WTC11 (cell line): ENCODE results near the gene FGF18. TPM values are rescaled to one million over a fixed set of nuclear protein-coding genes. Genes with fewer than 3 reads are reported as not detected.

Experiments
- ATAC-seq: fragments of 200-7000 bp; cut with Tn5 transposase; 2 replicates; pipeline ENCODE4 v1.10.0; 2021; ENCODE audit warnings: mild to moderate bottlenecking, moderate library complexity
- CTCF ChIA-PET: fragments of 300-600 bp; sonication (Branson Sonifier 250); formaldehyde crosslinking; loops from one replicate; lab custom pipeline; 2021; ENCODE audit warnings: antibody characterized with exemption; lab: Charles Lee
- POLR2A ChIA-PET: fragments of 350-600 bp; sonication (Branson Sonifier 250); formaldehyde crosslinking; loops from one replicate; lab custom pipeline; 2021; ENCODE audit warnings: antibody characterized with exemption; lab: Charles Lee
- DNase-seq: peaks from one replicate; pipeline ENCODE4 v3.0.0; 2021; ENCODE audit warnings: low spot score
- H3K27ac Mint-ChIP-seq: 2 replicates; pipeline ENCODE4 v1.8.0; 2021; ENCODE audit warnings: mixed read lengths
- H3K27me3 Mint-ChIP-seq: 2 replicates; pipeline ENCODE4 v1.8.0; 2021; ENCODE audit warnings: low read depth, mild to moderate bottlenecking, moderate library complexity, mixed read lengths
- H3K36me3 Mint-ChIP-seq: 2 replicates; pipeline ENCODE4 v1.8.0; 2021; ENCODE audit warnings: mixed read lengths
- H3K4me1 Mint-ChIP-seq: 2 replicates; pipeline ENCODE4 v1.8.0; 2022; ENCODE audit warnings: mixed read lengths
- H3K4me3 Mint-ChIP-seq: 2 replicates; pipeline ENCODE4 v1.8.0; 2021; ENCODE audit warnings: mild to moderate bottlenecking, moderate library complexity, mixed read lengths
- H3K9me3 Mint-ChIP-seq: 2 replicates; pipeline ENCODE4 v1.8.0; 2021; ENCODE audit warnings: mixed read lengths
- ATF2 ChIP-seq: sonication (generic); formaldehyde crosslinking; IDR thresholded peaks from 2 replicates; pipeline ENCODE4 v1.8.1; 2022; ENCODE audit warnings: low read depth, missing genetic modification reagents, borderline replicate concordance
- CBFB ChIP-seq: sonication (generic); formaldehyde crosslinking; IDR thresholded peaks from 2 replicates; pipeline ENCODE4 v1.8.1; 2022; ENCODE audit warnings: mild to moderate bottlenecking, low read depth, missing genetic modification reagents
- CREM ChIP-seq: sonication (generic); formaldehyde crosslinking; IDR thresholded peaks from 2 replicates; pipeline ENCODE4 v1.8.1; 2022; ENCODE audit warnings: mild to moderate bottlenecking, missing genetic modification reagents, moderate library complexity
- ELF4 ChIP-seq: sonication (generic); formaldehyde crosslinking; IDR thresholded peaks from 2 replicates; pipeline ENCODE4 v1.8.1; 2022; ENCODE audit warnings: low read depth, mild to moderate bottlenecking, moderate library complexity, missing genetic modification reagents
- ESRRA ChIP-seq: sonication (generic); formaldehyde crosslinking; IDR thresholded peaks from 2 replicates; pipeline ENCODE4 v1.8.1; 2022; ENCODE audit warnings: mild to moderate bottlenecking, missing genetic modification reagents, borderline replicate concordance
- FOXJ3 ChIP-seq: sonication (generic); formaldehyde crosslinking; IDR thresholded peaks from 2 replicates; pipeline ENCODE4 v1.9.0; 2021; ENCODE audit warnings: missing genetic modification reagents, mild to moderate bottlenecking, borderline replicate concordance
- FOXK1 ChIP-seq: sonication (generic); formaldehyde crosslinking; IDR thresholded peaks from 2 replicates; pipeline ENCODE4 v1.8.0; 2022; ENCODE audit warnings: mild to moderate bottlenecking, moderate library complexity, missing genetic modification reagents
- GABPB1 ChIP-seq: sonication (generic); formaldehyde crosslinking; IDR thresholded peaks from 2 replicates; pipeline ENCODE4 v1.8.1; 2023; ENCODE audit warnings: mild to moderate bottlenecking, missing genetic modification reagents
- GRHL2 ChIP-seq: fragments of 250-450 bp; sonication (Bioruptor Pico); IDR thresholded peaks from 2 replicates; pipeline ENCODE4 v1.8.0; 2022; ENCODE audit warnings: mild to moderate bottlenecking, moderate library complexity; ENCODE audit not compliant: insufficient replicate concordance, severe bottlenecking
- GTF2I ChIP-seq: fragments of 250-450 bp; sonication (Bioruptor Pico); conservative IDR thresholded peaks from 2 replicates; pipeline ENCODE4 v1.4.0; 2021; ENCODE audit warnings: mild to moderate bottlenecking
- IRF1 ChIP-seq: sonication (generic); formaldehyde crosslinking; IDR thresholded peaks from 2 replicates; pipeline ENCODE4 v1.8.0; 2023; ENCODE audit warnings: missing genetic modification reagents
- JAZF1 ChIP-seq: fragments of 250-450 bp; sonication (Bioruptor Pico); IDR thresholded peaks from 2 replicates; pipeline ENCODE4 v1.9.0; 2021; ENCODE audit warnings: moderate library complexity, mild to moderate bottlenecking, inconsistent platforms
- MAX ChIP-seq: sonication (generic); formaldehyde crosslinking; IDR thresholded peaks from 2 replicates; pipeline ENCODE4 v1.8.0; 2022; ENCODE audit warnings: mild to moderate bottlenecking, missing genetic modification reagents
- NFE2L1 ChIP-seq: sonication (generic); formaldehyde crosslinking; IDR thresholded peaks from 2 replicates; pipeline ENCODE4 v1.8.1; 2023; ENCODE audit warnings: missing genetic modification reagents
- SMAD3 ChIP-seq: sonication (generic); formaldehyde crosslinking; IDR thresholded peaks from 2 replicates; pipeline ENCODE4 v1.8.0; 2022; ENCODE audit warnings: missing genetic modification reagents, mild to moderate bottlenecking, borderline replicate concordance
- SOX15 ChIP-seq: fragments of 250-450 bp; sonication (Bioruptor Pico); IDR thresholded peaks from 2 replicates; pipeline ENCODE4 v1.9.0; 2021; ENCODE audit warnings: mild to moderate bottlenecking
- SP1 ChIP-seq: sonication (generic); formaldehyde crosslinking; conservative IDR thresholded peaks from 2 replicates; pipeline ENCODE4 v1.8.1; 2022; ENCODE audit warnings: missing genetic modification reagents
- TEAD1 ChIP-seq: sonication (generic); formaldehyde crosslinking; IDR thresholded peaks from 2 replicates; pipeline ENCODE4 v1.8.0; 2022; ENCODE audit warnings: mild to moderate bottlenecking, missing genetic modification reagents
- ZBTB43 ChIP-seq: sonication (generic); formaldehyde crosslinking; IDR thresholded peaks from 2 replicates; pipeline ENCODE4 v1.8.1; 2023; ENCODE audit warnings: mild to moderate bottlenecking, missing genetic modification reagents
- ZNF121 ChIP-seq: sonication (generic); formaldehyde crosslinking; IDR thresholded peaks from 2 replicates; pipeline ENCODE4 v1.8.0; 2023; ENCODE audit warnings: missing genetic modification reagents
- ZNF263 ChIP-seq: sonication (generic); formaldehyde crosslinking; IDR thresholded peaks from 2 replicates; pipeline ENCODE4 v1.8.1; 2022; ENCODE audit warnings: low read depth, mild to moderate bottlenecking, moderate library complexity, missing genetic modification reagents
- ZNF317 ChIP-seq: sonication (generic); formaldehyde crosslinking; IDR thresholded peaks from 2 replicates; pipeline ENCODE4 v1.8.1; 2023; ENCODE audit warnings: low read depth, mild to moderate bottlenecking, moderate library complexity, missing genetic modification reagents, borderline replicate concordance
- ZNF671 ChIP-seq: fragments of 250-450 bp; sonication (Bioruptor Pico); IDR thresholded peaks from 2 replicates; pipeline ENCODE4 v1.8.0; 2021; ENCODE audit warnings: mild to moderate bottlenecking
- total RNA-seq: library from RNA; stranded (reverse); gene quantifications from 3 replicates; pipeline ENCODE4 v1.2.3, GENCODE V29; 2021
- TF ChIP-seq, protein P1 (sequence below): sonication (generic); formaldehyde crosslinking; IDR thresholded peaks from 2 replicates; pipeline ENCODE4 v1.8.1; 2022; ENCODE audit warnings: mild to moderate bottlenecking, missing genetic modification reagents, moderate library complexity, borderline replicate concordance
- TF ChIP-seq, protein P2 (sequence below): fragments of 250-450 bp; sonication (Bioruptor Pico); IDR thresholded peaks from 2 replicates; pipeline ENCODE4 v1.9.0; 2021; ENCODE audit warnings: mild to moderate bottlenecking

The FGF18 gene
- total RNA-seq, 1 experiment from 2014 or later: 0.72 TPM

GRCh38 chr5:171428168-171428696 is 8.8 kb downstream of the FGF18 start (continued):
- no peak for TF ChIP-seq IRF1

DNA sequence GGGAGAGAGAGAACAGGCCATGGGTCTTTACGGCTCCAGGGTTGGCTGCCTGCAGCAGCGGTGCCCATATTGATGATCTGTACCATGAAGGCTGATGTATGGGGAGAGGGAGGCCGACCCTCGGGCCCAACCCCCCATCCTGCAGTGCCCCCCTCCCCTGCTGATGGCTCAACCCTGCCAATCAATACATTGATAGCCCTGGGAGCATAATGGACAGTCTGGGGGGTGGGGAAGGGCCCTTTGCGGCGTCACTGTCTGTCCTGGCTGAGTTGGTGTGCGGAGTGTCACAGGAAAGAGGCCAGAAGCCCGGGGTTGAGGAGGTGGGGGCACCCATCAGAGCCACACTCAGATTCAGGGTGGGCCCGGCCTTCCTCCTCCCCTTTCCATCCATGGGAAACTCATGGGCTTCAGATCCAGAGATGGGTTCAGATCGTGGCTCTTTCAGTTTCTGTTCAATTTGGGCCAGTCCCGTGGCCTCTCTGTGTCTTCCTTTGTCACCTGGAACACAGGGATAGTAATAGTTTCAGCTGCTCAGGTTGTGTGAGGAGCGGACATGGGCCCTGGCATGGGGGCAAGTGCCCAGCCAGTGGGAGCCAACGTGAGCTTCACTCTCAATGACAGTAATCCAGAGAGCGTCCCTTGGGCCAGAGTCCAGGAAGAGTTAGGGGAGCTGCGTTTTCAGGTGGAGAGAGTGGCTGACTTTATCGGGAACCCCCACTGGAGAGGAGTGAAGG is 9.5 kb downstream of the FGF18 start:
- CTCF ChIA-PET: interaction anchor here (1.3 to 2.5 kb wide), 2 partner anchors 10 kb away, joined by 5 to 12 read pairs; partner anchors contain the start of gene FGF18
- no peak for ATAC-seq
- Mint-ChIP-seq H3K4me1 (peaks cover 22% of the 10 kb centered on the region), H3K9me3 (no peaks in the 10 kb centered on the region), H3K36me3 (no peaks in the 10 kb centered on the region), H3K27me3 (no peaks in the 10 kb centered on the region), H3K4me3 (no peak overlapping the region), H3K27ac (no peak overlapping the region)
- TF ChIP-seq, protein P1, sequence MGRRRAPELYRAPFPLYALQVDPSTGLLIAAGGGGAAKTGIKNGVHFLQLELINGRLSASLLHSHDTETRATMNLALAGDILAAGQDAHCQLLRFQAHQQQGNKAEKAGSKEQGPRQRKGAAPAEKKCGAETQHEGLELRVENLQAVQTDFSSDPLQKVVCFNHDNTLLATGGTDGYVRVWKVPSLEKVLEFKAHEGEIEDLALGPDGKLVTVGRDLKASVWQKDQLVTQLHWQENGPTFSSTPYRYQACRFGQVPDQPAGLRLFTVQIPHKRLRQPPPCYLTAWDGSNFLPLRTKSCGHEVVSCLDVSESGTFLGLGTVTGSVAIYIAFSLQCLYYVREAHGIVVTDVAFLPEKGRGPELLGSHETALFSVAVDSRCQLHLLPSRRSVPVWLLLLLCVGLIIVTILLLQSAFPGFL: no peak
- TF ChIP-seq SMAD3: no peak
- TF ChIP-seq NFE2L1 (CRISPR knock-in tag): no peak
- no peak for TF ChIP-seq ESRRA (CRISPR knock-in tag)
- TF ChIP-seq, protein P2, sequence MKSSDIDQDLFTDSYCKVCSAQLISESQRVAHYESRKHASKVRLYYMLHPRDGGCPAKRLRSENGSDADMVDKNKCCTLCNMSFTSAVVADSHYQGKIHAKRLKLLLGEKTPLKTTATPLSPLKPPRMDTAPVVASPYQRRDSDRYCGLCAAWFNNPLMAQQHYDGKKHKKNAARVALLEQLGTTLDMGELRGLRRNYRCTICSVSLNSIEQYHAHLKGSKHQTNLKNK (CRISPR knock-in tag): no peak
- TF ChIP-seq JAZF1 (CRISPR knock-in tag): no peak
- TF ChIP-seq FOXJ3 (CRISPR knock-in tag): no peak
- TF ChIP-seq FOXK1: no peak
- no peak for TF ChIP-seq GTF2I (CRISPR knock-in tag)
- TF ChIP-seq ELF4 (CRISPR knock-in tag): no peak
- no peak for TF ChIP-seq GABPB1 (CRISPR knock-in tag)
- DNase-seq: no peak
- POLR2A ChIA-PET: no interaction called here

DNA sequence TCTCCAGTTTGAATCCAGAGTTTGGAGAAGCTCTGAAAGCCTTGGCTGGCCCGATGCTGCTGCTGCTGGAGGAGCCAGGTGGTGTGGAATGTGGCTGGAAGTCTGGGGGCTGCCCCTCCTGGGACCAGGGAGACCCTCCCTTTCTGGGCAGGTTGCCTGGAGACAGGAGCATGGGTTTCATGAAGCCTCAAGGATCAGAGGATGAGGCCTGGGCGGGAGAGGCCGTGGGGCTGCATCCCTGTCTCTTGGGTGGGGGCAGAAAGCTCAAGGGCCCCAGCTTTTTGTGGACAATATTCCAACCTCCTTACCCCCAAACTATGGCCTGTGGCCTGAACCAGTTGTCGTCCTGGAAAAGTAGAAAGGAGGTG is 10.1 kb downstream of the FGF18 start:
- POLR2A ChIA-PET: no interaction called here
- no peak overlapping the region for H3K4me3 Mint-ChIP-seq
- no peaks in the 10 kb centered on the region for H3K36me3 Mint-ChIP-seq
- no peak for TF ChIP-seq MAX (CRISPR knock-in tag)
- no peak for TF ChIP-seq SOX15 (CRISPR knock-in tag)
- no peaks in the 10 kb centered on the region for H3K27me3 Mint-ChIP-seq
- H3K4me1 Mint-ChIP-seq: peaks cover 21% of the 10 kb centered on the region
- CTCF ChIA-PET: interaction anchor here (1.3 kb wide), 1 partner anchor 11 kb away, joined by 5 read pairs; no protein-coding TSS in a partner anchor
- ATAC-seq (no peak), DNase-seq (no peak)
- H3K9me3 Mint-ChIP-seq: no peaks in the 10 kb centered on the region
- no peak overlapping the region for H3K27ac Mint-ChIP-seq

GRCh38 chr5:171431251-171431777 is 11.9 kb downstream of the FGF18 start:
- H3K4me1 Mint-ChIP-seq: peaks cover 21% of the 10 kb centered on the region
- no peak for ATAC-seq

More at GRCh38 chr5:171431251-171431777, 11.9 kb downstream of the FGF18 start:
- Mint-ChIP-seq H3K9me3 (no peaks in the 10 kb centered on the region), H3K4me3 (no peak overlapping the region), H3K27ac (no peak overlapping the region), H3K27me3 (no peaks in the 10 kb centered on the region), H3K36me3 (no peaks in the 10 kb centered on the region)
- ChIA-PET POLR2A (interaction anchor here (0.5 kb wide), 1 partner anchor 397 kb away, joined by 3 read pairs; no protein-coding TSS in a partner anchor), CTCF (interaction anchor here (0.6 to 1.4 kb wide), 4 partner anchors 9 to 1361 kb away, joined by 3 to 4 read pairs (median 3); no protein-coding TSS in a partner anchor)
- DNase-seq: peak; percentile 1
- TF ChIP-seq ZNF671 (CRISPR knock-in tag): no peak
- no peak for TF ChIP-seq TEAD1 (CRISPR knock-in tag)
- no peak for TF ChIP-seq GRHL2
- TF ChIP-seq SP1 (CRISPR knock-in tag): no peak
- no peak for TF ChIP-seq ZNF121 (CRISPR knock-in tag)
- no peak for TF ChIP-seq CBFB (CRISPR knock-in tag)
- TF ChIP-seq ATF2 (CRISPR knock-in tag): no peak
- TF ChIP-seq SMAD3: no peak
- TF ChIP-seq SOX15 (CRISPR knock-in tag): no peak
- TF ChIP-seq CREM: no peak
- no peak for TF ChIP-seq ZNF317 (CRISPR knock-in tag)
- TF ChIP-seq ZNF263: no peak
- no peak for TF ChIP-seq ZBTB43 (CRISPR knock-in tag)
